ENCODE results near the gene DENND1A.

Gene DENND1A

GRCh38 chr9:123389070-123389469 lies 540.9 kb downstream of the DENND1A start:
- H3K4me3 ChIP-seq (ENCODE audit: low read depth, low read length) = no peak overlapping the region
- TF ChIP-seq CTCF (IDR thresholded peaks at IDR 0.05; ENCODE audit: low read depth, low read length) = no peak

GRCh38 chr9:123387686-123388085 lies 542.2 kb downstream of the DENND1A start:
- no peak overlapping the region for H3K4me3 ChIP-seq (ENCODE audit: low read depth, low read length)
- no peak for TF ChIP-seq CTCF (IDR thresholded peaks at IDR 0.05; ENCODE audit: low read depth, low read length)

GRCh38 chr9:123383512-123384170 lies 546.3 kb downstream of the DENND1A start:
- no peak overlapping the region for H3K4me3 ChIP-seq (ENCODE audit: low read depth, low read length)
- no peak for TF ChIP-seq CTCF (IDR thresholded peaks at IDR 0.05; ENCODE audit: low read depth, low read length)

- no peak overlapping the region for H3K4me3 ChIP-seq (ENCODE audit: low read depth, low read length)
- TF ChIP-seq CTCF (IDR thresholded peaks at IDR 0.05; ENCODE audit: low read depth, low read length) = no peak
These were observed 547.0 kb downstream of the DENND1A start for GRCh38 chr9:123382653-123383511.

GRCh38 chr9:123380852-123381705 lies 548.8 kb downstream of the DENND1A start:
- no peak for TF ChIP-seq CTCF (IDR thresholded peaks at IDR 0.05; ENCODE audit: low read depth, low read length)
- H3K4me3 ChIP-seq (ENCODE audit: low read depth, low read length) = no peak overlapping the region

- no peak overlapping the region for H3K4me3 ChIP-seq (ENCODE audit: low read depth, low read length)
- no peak for TF ChIP-seq CTCF (IDR thresholded peaks at IDR 0.05; ENCODE audit: low read depth, low read length)
These were observed 550.8 kb downstream of the DENND1A start for GRCh38 chr9:123378956-123379660.
